Neural cell (in vitro differentiated cells): Measurements from ENCODE around the gene GAB1. TPM values are rescaled to one million over a fixed set of nuclear protein-coding genes. Genes with fewer than 3 reads are reported as not detected.

ENCODE experiments used
- H2AFZ ChIP-seq: fragments of 200-600, 300-800 bp; sonication (generic), shearing (Covaris generic); 2 replicates; pipeline ENCODE4 v1.6.0; 2014; ENCODE audit warnings: low read depth, mild to moderate bottlenecking, antibody characterized with exemption, low read length, moderate library complexity
- H3F3A ChIP-seq: fragments of 200-600 bp; shearing (Covaris generic); 2 replicates; pipeline ENCODE4 v1.6.1; 2016; ENCODE audit warnings: mild to moderate bottlenecking, moderate library complexity, mixed read lengths, antibody characterized with exemption, low read length; ENCODE audit not compliant: insufficient read depth, poor library complexity, severe bottlenecking
- H3K27ac ChIP-seq: fragments of 200-600, 300-800 bp; sonication (generic), shearing (Covaris generic); 2 replicates; pipeline ENCODE4 v1.5.1; 2014; ENCODE audit warnings: mild to moderate bottlenecking, low read length, moderate library complexity
- H3K27me3 ChIP-seq: fragments of 300-800, 200-600 bp; sonication (generic), shearing (Covaris generic); 2 replicates; pipeline ENCODE4 v1.6.0; 2014; ENCODE audit warnings: mild to moderate bottlenecking, low read depth, low read length, moderate library complexity; ENCODE audit not compliant: insufficient read depth
- H3K36me3 ChIP-seq: fragments of 300-800, 200-600 bp; sonication (generic), shearing (Covaris generic); 2 replicates; pipeline ENCODE4 v1.5.1; 2014; ENCODE audit warnings: mild to moderate bottlenecking, antibody characterized with exemption, low read length, moderate library complexity; ENCODE audit not compliant: insufficient read depth
- H3K4me2 ChIP-seq: fragments of 300-800, 200-600 bp; sonication (generic), shearing (Covaris generic); 2 replicates; pipeline ENCODE4 v1.6.0; 2014; ENCODE audit warnings: mild to moderate bottlenecking, low read length
- H3K4me3 ChIP-seq: fragments of 300-800, 200-600 bp; sonication (generic), shearing (Covaris generic); 2 replicates; pipeline ENCODE4 v1.5.1; 2014; ENCODE audit warnings: mild to moderate bottlenecking, low read length, moderate library complexity
- H3K79me2 ChIP-seq: fragments of 200-600 bp; shearing (Covaris generic); replicated peaks from 2 replicates; pipeline ENCODE4 v1.6.0; 2014; ENCODE audit warnings: mild to moderate bottlenecking, low read length, moderate library complexity; ENCODE audit not compliant: insufficient read depth
- H3K9ac ChIP-seq: fragments of 300-800, 200-600 bp; sonication (generic), shearing (Covaris generic); 2 replicates; pipeline ENCODE4 v1.6.1; 2016; ENCODE audit warnings: mild to moderate bottlenecking, low read length, mixed read lengths
- H3K9me2 ChIP-seq: fragments of 200-600 bp; shearing (Covaris generic); 2 replicates; pipeline ENCODE4 v1.6.1; 2016; ENCODE audit warnings: mild to moderate bottlenecking, low read length, mixed read lengths; ENCODE audit not compliant: insufficient read depth
- H3K9me3 ChIP-seq: fragments of 200-600, 300-800 bp; sonication (generic), shearing (Covaris generic); 2 replicates; pipeline ENCODE4 v1.6.1; 2016; ENCODE audit warnings: mild to moderate bottlenecking, mixed run types, low read length, moderate library complexity, mixed read lengths
- H4K20me1 ChIP-seq: fragments of 200-600 bp; shearing (Covaris generic); 2 replicates; pipeline ENCODE4 v1.6.1; 2016; ENCODE audit warnings: mild to moderate bottlenecking, mixed run types; ENCODE audit not compliant: insufficient read depth
- CTCF ChIP-seq: fragments of 450-650 bp; IDR thresholded peaks from 2 replicates; pipeline ENCODE4 v1.5.1; 2014; ENCODE audit warnings: antibody characterized with exemption, mild to moderate bottlenecking, moderate library complexity; ENCODE audit not compliant: poor library complexity, severe bottlenecking
- EP300 ChIP-seq: fragments of 450-650 bp; conservative IDR thresholded peaks from 2 replicates; pipeline ENCODE4 v1.6.1; 2014; ENCODE audit warnings: antibody characterized with exemption, mild to moderate bottlenecking, moderate library complexity; ENCODE audit not compliant: poor library complexity, severe bottlenecking
- EZH2 ChIP-seq: fragments of 200-600, 300-800 bp; shearing (Covaris generic), sonication (generic); IDR thresholded peaks from 2 replicates; pipeline ENCODE4 v1.6.1; 2014; ENCODE audit warnings: antibody characterized with exemption, low read length, borderline replicate concordance, mild to moderate bottlenecking; ENCODE audit not compliant: insufficient read depth, poor library complexity, severe bottlenecking
- MXI1 ChIP-seq: fragments of 450-650 bp; conservative IDR thresholded peaks from 2 replicates; pipeline ENCODE4 v1.6.1; 2014; ENCODE audit warnings: antibody characterized with exemption, mild to moderate bottlenecking; ENCODE audit not compliant: poor library complexity, severe bottlenecking
- POLR2AphosphoS5 ChIP-seq: IDR thresholded peaks from 2 replicates; pipeline ENCODE4 v1.6.1; 2012
- REST ChIP-seq: IDR thresholded peaks from 2 replicates; pipeline ENCODE4 v1.6.1; 2012; ENCODE audit warnings: borderline replicate concordance
- SMC3 ChIP-seq: fragments of 450-650 bp; conservative IDR thresholded peaks from 2 replicates; pipeline ENCODE4 v1.6.1; 2014; ENCODE audit warnings: antibody characterized with exemption, mild to moderate bottlenecking, moderate library complexity; ENCODE audit not compliant: poor library complexity
- TAF1 ChIP-seq: IDR thresholded peaks from 2 replicates; pipeline ENCODE4 v1.6.1; 2012; ENCODE audit warnings: low read depth
- polyA plus RNA-seq: library from polyadenylated mRNA; depleted of rRNA; stranded (reverse); fragments of >200 nt; gene quantifications from 2 replicates; pipeline ENCODE4 v1.2.3, GENCODE V29; 2014

GAB1 gene
- polyA plus RNA-seq, 1 donor from 2014 or later, result 2.4 TPM

GRCh38 chr4:143369552-143369951 is 32.9 kb downstream of the GAB1 start:
- Histone ChIP-seq H3K4me2 (no peak overlapping the region), H3K36me3 (no peaks in the 10 kb centered on the region), H4K20me1 (no peaks in the 10 kb centered on the region), H3K4me3 (no peak overlapping the region), H3K79me2 (peaks cover 11% of the 10 kb centered on the region), H3F3A (no peaks in the 10 kb centered on the region), H3K27ac (no peak overlapping the region), H3K9me2 (no peaks in the 10 kb centered on the region), H3K9me3 (no peaks in the 10 kb centered on the region), H3K27me3 (no peaks in the 10 kb centered on the region), H2AFZ (no peak overlapping the region), H3K9ac (no peak overlapping the region)
- no peak for TF ChIP-seq TAF1
- no peak for TF ChIP-seq MXI1
- no peak for TF ChIP-seq EP300

- no peaks in the 10 kb centered on the region for H3K9me2 ChIP-seq
- no peaks in the 10 kb centered on the region for H4K20me1 ChIP-seq
- H3K4me3 ChIP-seq, result no peak overlapping the region
- no peak overlapping the region for H3K4me2 ChIP-seq
- H3K27me3 ChIP-seq, result no peaks in the 10 kb centered on the region
- no peaks in the 10 kb centered on the region for H3K9me3 ChIP-seq
- no peaks in the 10 kb centered on the region for H3F3A ChIP-seq
- no peak overlapping the region for H2AFZ ChIP-seq
- H3K36me3 ChIP-seq, result no peaks in the 10 kb centered on the region
- H3K79me2 ChIP-seq, result peaks cover 4% of the 10 kb centered on the region
- H3K27ac ChIP-seq, result no peak overlapping the region
- H3K9ac ChIP-seq, result no peak overlapping the region
- no peak for TF ChIP-seq CTCF
- TF ChIP-seq SMC3, result no peak
- TF ChIP-seq REST, result no peak
- TF ChIP-seq EZH2, result no peak
- TF ChIP-seq POLR2AphosphoS5, result no peak
- no peak for TF ChIP-seq TAF1
- no peak for TF ChIP-seq EP300
These were observed 35.6 kb downstream of the GAB1 start for GRCh38 chr4:143372093-143372915.
